NCI-H2107 treated with DMSO at 0.1 percent for 48 hours (cell line): ENCODE measurements around the gene SBNO2.

Experiments
- DNase-seq: peaks from one replicate; lab custom pipeline; 2025; ENCODE audit not compliant: unreplicated experiment; lab: John Stamatoyannopoulos, UW

The SBNO2 gene

DNA sequence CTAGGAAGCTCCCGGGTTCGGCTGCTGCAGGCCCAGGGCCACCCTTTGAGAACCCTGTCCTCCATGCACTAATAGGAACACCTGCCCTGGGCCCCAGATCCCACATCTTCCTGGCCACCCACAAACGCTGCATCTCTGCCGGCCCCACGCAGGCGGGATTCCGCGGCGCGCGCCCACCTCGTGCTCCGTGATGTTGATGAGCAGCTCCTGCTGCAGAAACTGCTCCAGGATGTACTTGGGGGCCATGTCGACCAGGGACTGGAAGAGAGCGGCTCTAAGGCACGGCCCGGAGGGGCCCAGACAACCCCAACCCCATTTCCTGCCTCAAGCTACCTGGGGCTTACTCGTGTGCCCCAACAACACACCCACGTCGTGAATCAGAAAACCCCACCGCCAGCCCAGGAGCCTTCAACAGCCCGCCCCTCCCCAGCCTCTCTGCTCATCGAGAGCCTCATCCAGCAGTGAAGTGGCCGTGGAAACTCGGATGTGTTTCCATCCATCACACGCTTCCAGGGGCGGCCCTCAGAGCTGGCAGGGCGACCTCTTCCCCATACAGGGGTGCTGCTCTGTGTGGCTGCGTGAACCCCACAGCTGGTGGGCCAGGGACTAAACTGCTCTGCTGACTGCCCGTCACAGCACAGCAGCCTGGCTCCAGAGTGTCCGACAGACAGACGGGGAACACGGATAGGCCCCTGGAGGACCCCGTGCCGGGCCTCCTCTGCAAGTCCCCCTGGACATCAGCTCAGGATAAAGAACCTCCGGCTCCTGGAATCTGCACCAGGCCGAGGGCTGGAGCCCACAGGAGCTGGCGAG is 83.1 kb downstream of the SBNO2 start:
- DNase-seq, result no peak

DNA sequence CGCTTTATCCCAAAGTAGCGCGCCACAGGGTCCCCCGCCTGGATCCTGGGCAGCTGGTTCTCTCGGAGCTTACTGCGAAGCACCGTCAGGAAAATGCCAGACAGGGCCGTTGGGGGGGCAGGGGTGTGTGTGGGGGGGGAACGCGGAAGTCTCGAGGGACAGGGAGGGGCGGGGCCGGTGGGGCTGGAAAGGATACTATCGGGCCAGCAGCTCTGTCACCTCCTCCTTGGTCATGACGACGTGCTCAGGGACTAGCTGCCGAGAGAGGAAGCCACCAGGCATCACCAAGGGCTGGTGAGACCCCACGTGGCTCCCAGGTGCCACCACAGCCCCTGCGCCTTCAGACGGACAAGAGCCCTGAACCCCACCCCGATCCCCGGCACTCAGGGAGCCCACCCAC is 84.2 kb downstream of the SBNO2 start:
- no peak for DNase-seq

DNA sequence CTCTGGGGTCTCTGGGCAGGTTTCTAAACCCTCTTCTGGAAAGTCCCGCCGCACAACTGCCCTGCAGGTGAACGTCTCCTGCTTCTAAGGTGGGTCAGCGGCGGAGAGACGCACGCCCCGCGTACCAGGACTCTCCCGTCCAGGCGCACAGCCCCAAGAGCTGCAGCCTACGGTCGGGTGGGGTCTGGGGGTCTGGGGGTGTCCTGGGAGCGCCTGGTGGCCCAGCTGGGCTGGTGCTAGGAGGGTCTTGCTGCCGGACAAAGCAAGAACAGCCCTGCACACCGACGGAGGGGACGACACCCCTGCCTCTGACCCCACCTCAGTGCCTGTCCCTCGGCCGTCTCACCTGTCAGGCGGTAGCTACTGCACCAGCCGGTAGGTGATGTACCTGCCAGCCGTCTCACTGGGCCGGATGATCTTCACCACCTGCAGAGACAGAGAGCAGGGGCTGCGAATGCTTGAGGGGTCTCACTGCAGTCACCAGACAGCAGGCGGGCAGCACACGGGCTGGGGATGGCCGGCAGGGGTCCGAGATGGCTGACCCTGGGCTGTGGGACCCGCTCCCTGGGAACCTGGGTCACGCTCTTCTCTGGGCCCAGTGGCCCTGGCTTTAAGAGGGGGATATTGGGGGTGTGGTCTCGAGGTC is 84.8 kb downstream of the SBNO2 start:
- DNase-seq, result no peak

DNA sequence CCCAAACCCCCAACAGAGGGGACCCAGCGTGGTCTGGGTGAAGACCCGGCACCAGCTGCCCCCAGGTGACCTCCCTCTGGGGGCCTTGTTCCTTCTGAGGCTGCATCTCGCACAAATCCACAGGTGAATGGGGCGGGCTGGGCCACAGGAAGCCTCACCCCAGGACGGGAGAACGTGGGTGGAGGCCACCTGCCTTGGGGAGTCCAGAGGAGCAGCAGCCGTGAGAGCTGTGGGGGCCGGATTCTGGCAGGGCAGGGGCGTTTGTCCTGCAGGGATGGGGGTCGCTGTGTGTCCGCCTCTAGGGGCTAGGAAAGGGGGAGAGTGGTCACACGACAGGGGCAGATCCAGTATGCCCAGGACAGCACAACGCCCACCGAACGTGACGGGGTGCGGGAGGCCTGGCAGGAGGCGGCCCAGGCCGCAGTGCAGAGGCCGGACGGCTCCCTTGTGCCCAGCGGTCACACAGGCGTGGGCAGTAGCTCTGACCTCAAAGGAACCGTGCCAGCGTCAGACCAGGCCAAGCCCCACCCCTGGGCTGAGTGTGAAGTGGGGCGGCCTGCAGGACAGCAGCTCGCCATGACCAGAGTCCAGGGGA is 85.6 kb downstream of the SBNO2 start:
- no peak for DNase-seq

DNA sequence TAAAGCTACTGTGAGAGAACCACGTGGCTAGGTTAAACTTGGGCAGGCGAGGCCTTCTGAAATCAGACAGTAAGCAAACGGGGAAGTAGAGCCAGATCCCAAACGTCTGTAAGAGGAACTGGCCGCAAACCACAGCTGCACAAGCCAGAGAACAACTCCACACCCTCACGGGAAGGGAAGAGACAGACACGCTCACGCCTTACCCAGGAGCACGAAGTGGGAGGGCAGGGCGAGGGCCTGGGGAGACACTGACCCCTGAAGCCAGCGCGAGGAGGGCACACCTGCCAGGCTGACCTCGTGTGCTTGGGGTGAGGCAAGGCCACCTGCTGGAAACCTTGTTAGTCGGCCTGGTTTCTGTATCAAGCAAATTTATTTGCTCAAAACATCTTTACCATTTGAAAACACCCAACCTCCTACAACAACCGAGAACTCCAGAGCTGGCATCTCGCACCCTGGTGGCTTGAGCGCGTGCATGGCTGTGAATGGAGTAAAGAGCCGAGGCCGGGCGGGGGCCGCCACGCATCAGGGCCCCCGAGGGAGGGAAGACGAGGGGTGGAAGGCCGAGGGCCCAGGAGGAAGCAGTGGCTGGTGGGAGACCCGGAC is 86.2 kb downstream of the SBNO2 start:
- no peak for DNase-seq

DNA sequence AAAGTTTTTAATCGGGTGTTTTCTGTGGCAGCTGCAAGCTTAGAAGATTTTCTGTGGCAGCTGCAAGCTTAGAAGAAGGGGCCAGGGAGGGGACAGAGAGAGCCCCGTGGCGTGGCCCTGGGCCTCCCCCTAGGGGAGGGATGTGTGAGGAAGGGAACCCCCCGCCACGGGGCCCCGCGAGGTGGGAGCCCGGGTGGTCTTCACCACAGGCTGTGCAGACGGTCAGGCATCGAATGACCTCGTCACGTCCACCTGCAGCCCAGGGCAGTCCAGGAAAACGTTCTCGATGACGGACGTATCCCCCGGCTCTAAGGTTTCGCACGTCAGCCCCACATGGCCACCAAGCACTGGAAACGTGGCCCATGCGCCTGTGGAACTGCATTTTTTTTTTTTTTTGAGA is 87.5 kb downstream of the SBNO2 start:
- no peak for DNase-seq

DNA sequence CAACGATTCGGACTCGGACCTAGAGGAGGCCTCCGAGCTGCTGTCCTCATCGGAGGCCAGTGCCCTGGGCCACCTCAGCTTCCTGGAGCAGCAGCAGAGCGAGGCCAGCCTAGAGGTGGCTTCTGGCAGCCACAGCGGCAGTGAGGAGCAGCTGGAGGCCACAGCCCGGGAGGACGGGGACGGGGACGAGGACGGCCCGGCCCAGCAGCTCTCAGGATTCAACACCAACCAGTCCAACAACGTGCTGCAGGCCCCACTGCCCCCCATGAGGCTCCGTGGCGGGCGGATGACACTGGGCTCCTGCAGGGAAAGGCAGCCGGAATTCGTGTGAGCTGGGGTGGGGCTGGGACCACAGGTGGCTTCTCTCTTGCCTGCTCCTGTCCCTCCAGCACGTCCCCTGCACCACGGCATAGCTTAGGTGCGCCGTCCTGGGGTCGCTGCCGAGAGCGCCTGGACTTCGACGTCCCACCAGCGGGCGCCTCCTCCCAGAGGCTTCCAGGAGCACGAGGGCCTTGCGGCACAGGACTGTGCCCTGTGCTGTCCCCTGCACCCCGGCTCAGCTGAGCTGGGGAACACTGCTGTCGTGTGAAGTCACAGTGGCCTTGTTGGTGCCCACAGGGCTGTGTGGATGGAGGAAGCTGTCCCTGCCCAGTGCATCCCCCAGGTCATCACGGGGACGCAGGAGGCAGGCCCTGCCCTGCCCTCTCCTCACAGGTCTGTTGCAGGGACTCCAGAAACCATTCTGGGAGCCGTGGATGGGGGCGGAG is 88.2 kb downstream of the SBNO2 start:
- DNase-seq, result no peak

DNA sequence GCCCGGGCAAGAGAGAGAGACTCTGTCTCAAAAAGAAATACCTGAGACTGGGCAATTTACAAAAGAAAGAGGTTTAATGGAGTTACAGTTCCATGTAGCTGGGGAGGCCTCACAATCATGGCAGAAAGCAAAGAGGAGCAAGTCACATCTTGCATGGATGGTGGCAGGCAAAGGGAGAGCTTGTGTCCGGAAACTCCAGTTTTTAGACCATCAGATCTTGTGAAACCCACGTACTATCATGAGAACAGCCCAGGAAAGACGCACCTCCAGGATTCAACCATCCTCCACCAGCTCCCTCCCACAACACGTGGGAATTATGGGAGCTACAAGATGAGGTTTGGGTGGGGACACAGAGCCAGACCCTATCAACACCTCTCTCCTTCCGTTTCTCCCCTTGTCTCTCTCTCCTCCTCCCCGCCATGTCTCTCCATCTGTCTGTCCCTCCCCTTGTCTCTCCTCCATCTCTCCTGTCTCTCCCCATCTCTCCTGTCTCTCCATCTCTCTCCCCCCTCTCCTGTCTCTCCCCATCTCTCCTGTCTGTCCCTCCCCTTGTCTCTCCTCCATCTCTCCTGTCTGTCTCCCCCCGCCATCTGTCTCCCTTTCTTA is 88.9 kb downstream of the SBNO2 start:
- DNase-seq, result no peak

DNA sequence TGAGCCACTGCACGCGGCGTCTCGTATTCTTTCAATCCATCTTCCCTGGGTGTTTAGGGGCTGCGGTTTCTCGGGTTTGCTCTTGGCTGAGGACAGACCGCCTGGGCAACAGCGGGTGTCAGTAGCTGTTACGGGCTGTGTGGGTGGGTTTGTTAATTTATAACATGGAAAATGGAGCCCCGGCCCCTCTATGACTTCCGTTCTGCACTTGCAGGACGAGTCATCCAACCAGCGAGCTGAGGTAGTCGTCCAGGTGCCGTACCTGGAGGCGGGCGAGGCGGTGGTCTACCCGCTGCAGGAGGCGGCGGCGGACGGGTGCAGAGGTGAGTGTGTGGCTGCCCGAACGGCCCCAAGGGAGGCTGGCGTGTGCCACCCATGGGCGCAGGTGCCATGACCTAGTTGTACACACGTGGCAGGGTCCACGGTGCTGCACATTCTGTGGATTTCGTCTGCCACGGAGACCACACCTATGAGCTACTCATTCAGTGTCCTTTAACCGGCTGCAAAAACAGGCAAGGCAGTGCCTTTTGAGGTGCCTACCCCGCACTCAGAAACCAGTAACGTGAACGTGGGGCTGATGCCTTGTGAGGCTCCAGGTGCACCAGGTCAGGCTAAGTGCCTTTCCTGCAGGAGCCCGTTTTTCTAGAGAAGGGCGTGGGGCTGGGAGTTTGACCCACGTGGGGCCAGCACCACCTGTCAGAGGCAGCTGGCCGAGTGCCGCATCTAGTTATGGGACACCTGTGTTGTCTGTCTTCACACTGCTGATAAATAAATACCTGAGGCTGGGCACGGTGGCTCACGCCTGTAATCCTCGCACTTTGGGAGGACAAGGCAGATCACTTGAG is 89.8 kb downstream of the SBNO2 start:
- no peak for DNase-seq

DNA sequence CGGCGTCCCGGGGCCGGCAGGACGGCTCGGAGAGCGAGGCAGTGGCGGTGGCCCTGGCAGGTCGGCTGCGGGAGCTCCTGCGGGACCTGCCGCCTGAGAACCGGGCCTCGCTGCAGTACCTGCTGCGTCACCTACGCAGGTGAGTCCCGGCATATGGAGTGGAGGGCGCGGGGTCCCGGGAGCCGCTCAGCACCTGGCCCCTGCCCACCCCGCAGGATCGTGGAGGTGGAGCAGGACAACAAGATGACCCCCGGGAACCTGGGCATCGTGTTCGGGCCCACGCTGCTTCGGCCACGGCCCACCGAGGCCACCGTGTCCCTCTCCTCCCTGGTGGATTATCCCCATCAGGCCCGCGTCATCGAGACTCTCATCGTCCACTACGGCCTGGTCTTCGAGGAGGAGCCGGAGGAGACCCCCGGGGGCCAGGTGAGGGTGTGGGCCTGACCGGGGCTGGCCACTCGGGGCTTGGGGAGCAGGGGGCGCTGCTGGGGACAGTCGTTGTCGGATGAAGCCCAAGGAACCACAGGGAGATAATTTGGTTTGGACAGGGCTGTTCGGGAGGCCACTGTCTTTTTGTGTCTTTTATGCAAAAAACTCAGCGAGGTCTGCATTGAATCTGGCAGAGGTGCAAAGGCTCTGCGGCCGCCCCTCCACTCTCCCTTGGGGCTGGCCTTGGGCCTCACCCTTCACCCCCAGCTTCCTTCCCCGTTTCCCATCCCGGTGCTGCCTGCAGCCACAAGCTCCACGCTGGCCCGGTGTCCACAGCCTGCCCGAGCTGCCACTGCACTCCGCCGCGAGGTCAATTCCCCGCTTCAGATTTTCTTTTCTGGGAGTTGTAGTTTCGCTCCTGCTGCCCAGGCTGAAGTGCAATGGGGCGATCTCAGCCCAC is 90.9 kb downstream of the SBNO2 start:
- no peak for DNase-seq

DNA sequence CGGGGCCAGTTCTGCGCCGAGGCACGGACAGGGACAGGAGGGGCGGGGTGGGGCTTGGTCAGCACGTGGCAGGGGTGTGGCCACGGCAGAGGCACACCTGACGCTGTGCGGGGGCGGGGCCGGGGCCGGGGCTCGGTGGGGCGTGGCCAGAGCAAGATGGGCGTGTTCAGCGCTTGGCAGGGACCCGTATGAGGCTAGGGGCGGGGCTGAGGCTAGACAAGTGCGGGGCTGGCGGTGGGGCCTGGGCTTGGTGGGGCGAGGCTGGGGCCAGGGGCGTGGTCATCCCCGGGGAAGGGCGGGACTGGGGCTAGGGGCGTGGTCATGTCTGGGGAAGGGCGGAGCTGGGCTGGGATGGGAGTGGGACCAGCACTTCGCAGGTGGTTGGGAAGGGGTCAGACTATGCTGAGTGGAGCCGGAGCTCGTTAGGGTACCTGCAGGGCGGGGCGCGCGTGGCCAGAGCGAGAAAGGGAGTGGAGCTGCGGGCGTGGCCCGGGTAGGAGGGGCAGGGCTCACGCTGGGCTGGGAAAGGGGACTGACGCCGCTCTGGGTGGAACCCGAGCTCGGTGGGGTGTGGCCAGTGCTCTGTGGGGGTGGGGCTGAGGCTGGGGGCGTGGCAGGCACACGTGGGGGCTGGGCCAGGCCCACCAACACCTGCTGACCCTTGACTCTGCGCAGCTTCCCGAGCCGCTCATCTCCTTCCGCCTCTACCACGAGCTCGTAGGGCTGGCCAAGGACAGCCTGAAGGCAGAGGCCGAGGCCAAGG is 91.7 kb downstream of the SBNO2 start:
- peak; percentile 28 for DNase-seq

DNA sequence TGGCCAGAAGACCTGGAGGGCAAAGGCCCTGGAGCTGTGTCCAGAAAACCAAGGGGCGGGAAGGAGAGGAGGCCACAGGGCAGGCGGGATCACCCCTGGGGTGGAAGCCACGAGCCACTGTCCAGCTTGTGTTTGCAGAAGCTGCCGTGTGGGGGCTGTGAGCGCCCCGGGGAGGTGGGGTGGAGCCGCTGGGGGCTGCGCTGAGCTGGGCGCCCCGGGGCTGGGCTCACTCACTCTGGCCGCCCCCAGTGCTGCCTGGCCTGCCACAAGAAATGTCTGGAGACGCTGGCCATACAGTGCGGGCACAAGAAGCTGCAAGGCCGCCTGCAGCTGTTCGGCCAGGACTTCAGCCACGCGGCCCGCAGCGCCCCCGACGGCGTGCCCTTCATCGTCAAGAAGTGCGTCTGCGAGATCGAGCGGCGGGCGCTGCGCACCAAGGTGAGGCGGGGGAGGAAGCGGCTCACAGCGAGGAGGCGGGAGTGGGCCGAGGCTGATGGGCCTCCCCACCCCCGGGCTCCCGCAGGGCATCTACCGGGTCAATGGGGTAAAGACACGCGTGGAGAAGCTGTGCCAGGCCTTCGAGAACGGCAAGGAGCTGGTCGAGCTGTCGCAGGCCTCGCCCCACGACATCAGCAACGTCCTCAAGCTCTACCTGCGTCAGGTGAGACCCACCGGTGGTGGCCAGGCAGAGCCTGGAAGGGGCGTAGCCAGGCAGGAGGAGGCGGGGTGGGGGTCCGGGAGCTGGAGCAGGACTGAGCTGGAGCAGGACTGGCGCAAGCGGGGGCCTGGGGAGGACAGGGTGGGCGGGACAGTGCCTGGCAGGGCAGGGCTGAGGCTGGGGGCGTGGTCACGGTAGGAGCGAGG is 92.5 kb downstream of the SBNO2 start:
- DNase-seq, result no peak

DNA sequence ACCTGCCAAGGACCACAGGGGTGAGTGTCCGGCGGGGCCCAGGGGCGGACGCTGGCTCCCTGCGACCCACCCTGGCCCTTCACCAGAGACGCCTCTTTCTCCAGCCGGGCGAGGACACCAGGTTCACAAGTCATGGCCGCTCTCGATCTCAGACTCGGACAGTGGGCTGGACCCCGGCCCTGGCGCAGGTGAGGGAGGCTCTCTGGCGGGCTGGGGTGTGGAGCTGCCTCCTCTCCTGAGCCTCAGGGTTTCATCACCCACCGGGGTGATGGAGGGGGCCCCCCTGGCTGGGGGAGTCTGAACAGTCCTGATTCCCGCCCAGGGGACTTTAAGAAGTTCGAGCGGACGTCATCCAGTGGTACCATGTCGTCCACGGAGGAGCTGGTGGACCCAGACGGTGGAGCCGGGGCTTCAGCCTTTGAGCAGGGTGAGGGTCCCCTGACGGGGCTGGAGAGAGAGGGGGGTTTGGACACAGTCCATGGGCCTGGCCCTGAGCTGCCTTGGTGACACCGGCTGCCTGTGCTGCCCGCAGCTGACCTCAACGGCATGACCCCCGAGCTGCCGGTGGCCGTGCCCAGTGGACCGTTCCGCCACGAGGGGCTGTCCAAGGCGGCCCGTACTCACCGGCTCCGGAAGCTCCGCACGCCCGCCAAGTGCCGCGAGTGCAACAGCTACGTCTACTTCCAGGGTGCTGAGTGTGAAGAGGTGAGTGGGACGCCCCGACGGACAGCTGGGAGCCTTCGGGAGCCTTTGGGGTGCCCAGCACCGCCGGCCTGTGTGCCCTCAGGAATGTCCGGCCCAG is 93.5 kb downstream of the SBNO2 start:
- DNase-seq, result no peak

DNA sequence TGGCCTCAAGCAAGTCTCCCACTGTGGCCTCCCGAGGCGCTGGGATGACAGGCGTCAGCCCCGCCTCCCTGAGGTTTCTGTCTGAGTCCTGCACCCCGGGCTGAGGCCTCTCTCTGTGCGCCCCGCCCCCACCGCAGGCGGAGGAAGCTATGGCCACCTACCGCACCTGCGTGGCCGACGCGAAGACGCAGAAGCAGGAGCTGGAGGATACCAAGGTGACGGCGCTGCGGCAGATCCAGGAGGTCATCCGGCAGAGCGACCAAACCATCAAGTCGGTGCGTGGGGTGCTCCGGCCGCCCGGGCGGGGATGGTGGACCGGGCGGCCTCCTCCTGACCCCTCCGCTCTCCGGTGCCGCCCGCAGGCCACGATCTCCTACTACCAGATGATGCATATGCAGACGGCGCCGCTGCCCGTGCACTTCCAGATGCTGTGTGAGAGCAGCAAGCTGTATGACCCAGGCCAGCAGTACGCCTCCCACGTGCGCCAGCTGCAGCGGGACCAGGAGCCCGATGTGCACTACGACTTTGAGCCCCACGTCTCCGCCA is 94.4 kb downstream of the SBNO2 start:
- no peak for DNase-seq

DNA sequence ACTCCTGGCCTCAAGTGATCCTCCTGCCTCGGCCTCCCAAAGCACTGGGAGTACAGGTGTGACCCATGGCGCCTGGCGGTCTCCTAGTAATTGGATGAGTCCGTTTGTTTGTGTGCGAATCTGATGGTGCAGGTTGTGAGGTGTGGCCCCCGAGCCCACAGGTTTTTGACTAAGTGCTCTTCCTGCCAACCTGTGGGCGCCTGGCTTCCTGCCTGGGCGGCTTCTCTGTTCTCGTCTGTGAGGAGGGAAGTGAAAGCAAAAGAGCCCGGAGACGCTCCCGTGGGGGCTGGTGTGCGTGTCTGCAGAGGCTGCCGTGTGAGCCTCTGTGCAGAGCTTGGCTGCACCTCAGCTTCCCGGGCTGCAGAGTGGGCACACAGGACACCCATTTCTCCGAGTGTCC is 97.1 kb downstream of the SBNO2 start:
- DNase-seq, result no peak

DNA sequence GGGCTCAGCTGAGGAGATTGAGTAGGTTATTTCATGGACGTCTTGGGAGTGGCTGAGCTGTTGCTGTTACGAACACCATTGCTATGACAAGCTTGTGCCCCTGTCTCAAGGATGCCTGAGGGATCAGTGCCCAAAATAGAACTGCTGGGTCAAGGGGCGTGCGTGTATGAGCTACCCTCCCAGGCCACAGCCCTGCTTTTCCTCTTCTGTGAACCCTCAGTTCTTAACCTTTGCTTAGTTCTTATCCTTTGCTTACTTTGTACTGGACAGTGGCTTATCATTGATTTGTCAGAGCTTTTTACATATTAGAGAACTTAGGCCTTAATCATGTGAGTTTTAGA is 98.1 kb downstream of the SBNO2 start:
- DNase-seq, result no peak
